Activated T-helper 17 cell treated with anti-CD3 and anti-CD28 coated beads, Interleukin-2, amount 50 U/mL, for 72 hours (primary cell): ENCODE results near the gene TMEM218. TPM values are rescaled to one million over a fixed set of nuclear protein-coding genes. Genes with fewer than 3 reads are reported as not detected.
A peak's percentile ranks its signal among the peaks of the same experiment; 100 is the strongest.
"Not testable (repeated sequence)": the region's sequence is repeated elsewhere in the genome, so short reads cannot be mapped to it uniquely, and the experiment has no call there.

Experiments used
- ATAC-seq: fragments of 150-1000 bp; cut with Tn5 transposase; replicated peaks from 2 replicates; pipeline ENCODE4 v1.10.0; 2021; ENCODE audit warnings: mild to moderate bottlenecking, moderate library complexity
- H3K27ac Mint-ChIP-seq: one replicate; pipeline ENCODE4 v1.8.0; 2022; ENCODE audit warnings: mixed read lengths
- H3K27me3 Mint-ChIP-seq: one replicate; pipeline ENCODE4 v1.8.0; 2022; ENCODE audit warnings: mixed read lengths
- H3K36me3 Mint-ChIP-seq: one replicate; pipeline ENCODE4 v1.8.0; 2022; ENCODE audit warnings: low read depth, mild to moderate bottlenecking, mixed read lengths
- H3K4me1 Mint-ChIP-seq: one replicate; pipeline ENCODE4 v1.8.0; 2022; ENCODE audit warnings: mixed read lengths
- H3K4me3 Mint-ChIP-seq: one replicate; pipeline ENCODE4 v1.8.0; 2022; ENCODE audit warnings: mild to moderate bottlenecking, mixed read lengths
- H3K9me3 Mint-ChIP-seq: one replicate; pipeline ENCODE4 v1.8.0; 2022; ENCODE audit warnings: mixed read lengths
- total RNA-seq, 2 donors: library from RNA; stranded (reverse); gene quantifications; one replicate each; pipeline ENCODE4 v1.2.3, GENCODE V29; 2022

Gene TMEM218
- total RNA-seq, 2 donors from 2014 or later, result 11.3 to 14.2 TPM

DNA sequence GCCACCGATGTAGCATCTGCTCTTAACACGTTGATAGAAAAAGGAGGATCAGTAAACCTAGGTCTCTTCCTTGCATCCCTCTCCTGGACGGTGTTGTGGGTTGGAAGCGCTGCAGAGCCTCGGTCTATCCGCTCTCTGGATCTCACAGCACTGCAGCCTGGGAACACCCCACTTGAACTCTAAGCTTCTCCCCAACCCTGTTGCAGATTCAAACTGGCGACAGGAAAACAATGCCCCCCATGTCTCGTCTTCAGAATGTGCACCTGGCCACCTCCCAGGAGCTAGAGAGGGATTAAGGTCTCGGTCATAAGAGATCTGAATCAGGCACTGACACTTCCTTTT is 454 bp downstream of the TMEM218 start:
- H3K36me3 Mint-ChIP-seq, result peaks cover 8% of the 10 kb centered on the region
- H3K27me3 Mint-ChIP-seq, result no peaks in the 10 kb centered on the region
- peak overlapping the region; percentile 99 for H3K27ac Mint-ChIP-seq
- peaks cover 5% of the 10 kb centered on the region for H3K9me3 Mint-ChIP-seq
- peaks cover 9% of the 10 kb centered on the region for H3K4me1 Mint-ChIP-seq
- peak overlapping the region; percentile 99 for H3K4me3 Mint-ChIP-seq
- ATAC-seq, result no peak

DNA sequence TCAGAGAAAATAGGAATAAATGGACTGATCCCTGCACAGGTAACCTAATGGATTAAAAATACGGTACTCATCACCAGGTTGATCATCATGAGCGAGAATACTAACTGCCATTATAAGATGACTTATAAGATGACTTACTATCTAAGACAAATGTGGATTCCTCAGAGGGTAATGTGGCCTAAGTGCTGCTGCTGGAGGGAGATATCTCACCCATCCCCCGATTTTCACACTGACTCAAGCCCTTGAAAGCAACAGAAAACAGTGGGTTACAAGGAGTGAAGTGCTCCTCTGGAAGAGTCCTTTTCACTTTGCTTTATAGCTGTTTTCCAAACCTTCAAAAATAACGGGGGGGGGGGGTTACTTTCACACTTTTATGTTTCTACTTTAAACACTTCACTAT is 920 bp downstream of the TMEM218 start:
- peaks cover 8% of the 10 kb centered on the region for H3K36me3 Mint-ChIP-seq
- peak overlapping the region; percentile 99 for H3K4me3 Mint-ChIP-seq

GRCh38 chr11:125108469-125108868 is 3.0 kb downstream of the TMEM218 start:
- peaks cover 15% of the 10 kb centered on the region for H3K4me1 Mint-ChIP-seq
- H3K36me3 Mint-ChIP-seq, result peaks cover 8% of the 10 kb centered on the region
- no peak overlapping the region for H3K27ac Mint-ChIP-seq
- H3K4me3 Mint-ChIP-seq, result no peak overlapping the region
- H3K9me3 Mint-ChIP-seq, result peaks cover 5% of the 10 kb centered on the region
- ATAC-seq, result no peak
- H3K27me3 Mint-ChIP-seq, result no peaks in the 10 kb centered on the region

More for the DNA sequence above, 920 bp downstream of the TMEM218 start:
- no peaks in the 10 kb centered on the region for H3K27me3 Mint-ChIP-seq
- H3K4me1 Mint-ChIP-seq, result peaks cover 11% of the 10 kb centered on the region
- no peak for ATAC-seq
- peaks cover 5% of the 10 kb centered on the region for H3K9me3 Mint-ChIP-seq
- peak overlapping the region; percentile 99 for H3K27ac Mint-ChIP-seq

GRCh38 chr11:125105926-125106325 is 5.5 kb downstream of the TMEM218 start:
- Mint-ChIP-seq H3K27me3 (no peaks in the 10 kb centered on the region), H3K36me3 (peaks cover 12% of the 10 kb centered on the region), H3K9me3 (no peaks in the 10 kb centered on the region), H3K27ac (no peak overlapping the region), H3K4me3 (no peak overlapping the region), H3K4me1 (peaks cover 8% of the 10 kb centered on the region)
- ATAC-seq, result no peak

- Mint-ChIP-seq H3K9me3 (no peaks in the 10 kb centered on the region), H3K4me1 (peaks cover 6% of the 10 kb centered on the region), H3K27ac (no peak overlapping the region), H3K4me3 (no peak overlapping the region), H3K36me3 (peaks cover 33% of the 10 kb centered on the region), H3K27me3 (no peaks in the 10 kb centered on the region)
- ATAC-seq, result no peak
Measured at GRCh38 chr11:125102510-125102909, 8.9 kb downstream of the TMEM218 start.

- no peaks in the 10 kb centered on the region for H3K9me3 Mint-ChIP-seq
- no peaks in the 10 kb centered on the region for H3K27me3 Mint-ChIP-seq
- H3K4me3 Mint-ChIP-seq, result no peak overlapping the region
- peaks cover 36% of the 10 kb centered on the region for H3K36me3 Mint-ChIP-seq
- H3K27ac Mint-ChIP-seq, result no peak overlapping the region
- H3K4me1 Mint-ChIP-seq, result peaks cover 6% of the 10 kb centered on the region
- no peak for ATAC-seq
Measured at GRCh38 chr11:125102025-125102424, 9.4 kb downstream of the TMEM218 start.

- no peak overlapping the region for H3K4me3 Mint-ChIP-seq
- H3K9me3 Mint-ChIP-seq, result no peaks in the 10 kb centered on the region
- no peak for ATAC-seq
- peaks cover 6% of the 10 kb centered on the region for H3K4me1 Mint-ChIP-seq
- no peaks in the 10 kb centered on the region for H3K27me3 Mint-ChIP-seq
- peaks cover 40% of the 10 kb centered on the region for H3K36me3 Mint-ChIP-seq
- no peak overlapping the region for H3K27ac Mint-ChIP-seq
Measured at GRCh38 chr11:125101596-125101995, 9.8 kb downstream of the TMEM218 start.

- no peaks in the 10 kb centered on the region for H3K27me3 Mint-ChIP-seq
- H3K9me3 Mint-ChIP-seq, result no peaks in the 10 kb centered on the region
- no peak for ATAC-seq
- H3K4me1 Mint-ChIP-seq, result peaks cover under 1% of the 10 kb centered on the region
- H3K27ac Mint-ChIP-seq, result no peak overlapping the region
- H3K4me3 Mint-ChIP-seq, result no peak overlapping the region
- peaks cover 54% of the 10 kb centered on the region for H3K36me3 Mint-ChIP-seq
Measured at GRCh38 chr11:125100136-125100535, 11.3 kb downstream of the TMEM218 start.

GRCh38 chr11:125094731-125095130 is 16.7 kb downstream of the TMEM218 start:
- H3K36me3 Mint-ChIP-seq, result peaks cover 32% of the 10 kb centered on the region
- H3K27ac Mint-ChIP-seq, result no peak overlapping the region
- H3K9me3 Mint-ChIP-seq, result no peaks in the 10 kb centered on the region
- ATAC-seq, result no peak
- H3K4me1 Mint-ChIP-seq, result no peaks in the 10 kb centered on the region
- H3K4me3 Mint-ChIP-seq, result no peak overlapping the region
- no peaks in the 10 kb centered on the region for H3K27me3 Mint-ChIP-seq

DNA sequence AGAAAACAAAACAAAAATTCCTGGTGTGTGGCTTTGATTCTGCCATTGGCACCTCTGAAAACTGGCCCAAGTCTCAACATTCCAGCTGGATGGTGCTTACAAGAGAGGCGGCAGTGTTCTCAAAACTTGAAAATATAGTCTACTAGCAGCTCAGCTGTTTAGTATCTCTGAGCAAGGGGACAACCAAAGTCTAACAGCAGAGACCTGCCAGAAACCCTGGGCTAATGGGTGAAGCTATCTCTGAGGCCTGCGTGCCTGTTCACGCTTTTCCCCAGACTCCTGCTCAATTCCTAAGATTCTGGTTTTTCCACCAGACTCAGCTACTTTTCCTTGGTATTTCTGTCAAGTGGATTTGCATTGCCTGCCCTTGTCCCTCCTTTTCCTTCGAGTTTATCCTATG is 17.9 kb downstream of the TMEM218 start:
- Mint-ChIP-seq H3K27ac (no peak overlapping the region), H3K36me3 (peaks cover 25% of the 10 kb centered on the region), H3K4me1 (no peaks in the 10 kb centered on the region), H3K4me3 (no peak overlapping the region), H3K9me3 (no peaks in the 10 kb centered on the region), H3K27me3 (no peaks in the 10 kb centered on the region)
- no peak for ATAC-seq

GRCh38 chr11:125092669-125093068 is 18.8 kb downstream of the TMEM218 start:
- Mint-ChIP-seq H3K27ac (peak overlapping the region; percentile 74), H3K36me3 (peaks cover 24% of the 10 kb centered on the region), H3K4me1 (no peaks in the 10 kb centered on the region), H3K4me3 (no peak overlapping the region), H3K9me3 (no peaks in the 10 kb centered on the region), H3K27me3 (no peaks in the 10 kb centered on the region)
- ATAC-seq, result no peak

- H3K36me3 Mint-ChIP-seq, result peaks cover 19% of the 10 kb centered on the region
- no peaks in the 10 kb centered on the region for H3K4me1 Mint-ChIP-seq
- H3K27ac Mint-ChIP-seq, result peak overlapping the region; percentile 74
- H3K9me3 Mint-ChIP-seq, result no peaks in the 10 kb centered on the region
- ATAC-seq, result no peak
- H3K4me3 Mint-ChIP-seq, result no peak overlapping the region
- H3K27me3 Mint-ChIP-seq, result no peaks in the 10 kb centered on the region
Measured at GRCh38 chr11:125091877-125092664, 19.4 kb downstream of the TMEM218 start.

DNA sequence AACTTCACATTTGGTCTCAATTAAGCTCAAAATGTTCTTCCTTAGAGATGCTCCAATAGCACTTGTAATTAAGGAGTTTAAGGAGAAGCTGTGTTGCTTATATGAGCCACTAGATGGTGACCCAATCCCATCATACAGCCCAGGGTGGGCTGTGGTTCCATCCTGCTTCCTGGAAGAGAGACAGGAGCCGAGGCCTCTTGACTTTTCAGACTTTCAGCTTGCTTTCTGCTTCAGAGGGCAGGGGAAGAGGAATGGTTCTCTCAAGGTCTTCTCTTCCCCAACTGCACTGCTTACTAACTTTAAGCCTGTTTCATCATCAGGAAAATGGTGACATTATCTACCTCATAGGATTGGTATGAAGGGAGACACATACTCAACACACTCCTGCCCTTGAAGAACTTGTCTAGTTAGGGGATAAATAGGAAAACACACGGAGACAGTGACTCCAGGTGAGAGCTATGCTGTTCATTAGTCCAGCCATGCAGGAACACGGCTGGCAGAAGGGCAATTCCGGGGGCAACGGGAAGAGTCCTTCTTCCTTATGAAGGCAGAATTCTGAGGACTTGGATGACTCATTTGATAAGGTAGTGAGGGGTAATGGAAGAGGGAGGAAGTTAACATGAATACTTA is 20.1 kb downstream of the TMEM218 start:
- H3K9me3 Mint-ChIP-seq, result no peaks in the 10 kb centered on the region
- peaks cover 14% of the 10 kb centered on the region for H3K36me3 Mint-ChIP-seq
- H3K27me3 Mint-ChIP-seq, result no peaks in the 10 kb centered on the region
- H3K4me3 Mint-ChIP-seq, result no peak overlapping the region
- no peaks in the 10 kb centered on the region for H3K4me1 Mint-ChIP-seq
- ATAC-seq, result no peak
- H3K27ac Mint-ChIP-seq, result no peak overlapping the region

DNA sequence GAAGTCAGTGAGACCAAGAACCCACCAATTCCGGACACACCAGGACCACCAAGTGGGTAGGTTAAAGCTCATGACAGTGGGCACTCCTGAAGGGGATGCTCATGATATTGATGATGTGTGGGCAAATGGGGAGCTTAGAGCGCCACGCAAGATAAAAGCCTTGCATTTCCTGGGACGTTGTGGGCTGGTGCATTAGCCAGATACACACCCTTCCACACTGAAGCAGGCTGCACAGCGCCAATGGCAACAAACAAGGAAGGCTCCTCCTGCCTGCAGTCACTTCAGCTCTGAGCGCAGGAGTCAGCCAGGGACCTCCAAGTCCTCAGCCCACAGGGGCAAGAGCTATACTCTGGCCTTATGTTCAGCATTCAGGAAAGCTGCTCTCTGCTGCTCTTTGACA is 20.6 kb downstream of the TMEM218 start:
- peaks cover 8% of the 10 kb centered on the region for H3K36me3 Mint-ChIP-seq
- ATAC-seq, result no peak
- no peaks in the 10 kb centered on the region for H3K27me3 Mint-ChIP-seq
- no peaks in the 10 kb centered on the region for H3K4me1 Mint-ChIP-seq
- H3K27ac Mint-ChIP-seq, result no peak overlapping the region
- H3K4me3 Mint-ChIP-seq, result no peak overlapping the region
- H3K9me3 Mint-ChIP-seq, result no peaks in the 10 kb centered on the region

DNA sequence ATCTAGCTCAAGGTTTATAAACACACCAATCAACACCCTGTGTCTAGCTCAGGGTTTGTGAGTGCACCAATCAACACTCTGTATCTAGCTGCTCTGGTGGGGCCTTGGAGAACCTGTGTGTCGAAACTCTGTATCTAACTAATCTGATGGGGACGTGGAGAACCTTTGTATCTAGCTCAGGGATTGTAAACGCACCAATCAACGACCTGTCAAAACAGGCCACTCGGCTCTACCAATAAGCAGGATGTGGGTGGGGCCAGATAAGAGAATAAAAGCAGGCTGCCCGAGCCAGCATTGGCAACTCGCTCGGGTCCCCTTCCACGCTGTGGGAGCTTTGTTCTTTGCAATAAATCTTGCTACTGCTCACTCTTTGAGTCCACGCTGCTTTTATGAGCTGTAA is 21.3 kb downstream of the TMEM218 start:
- H3K27me3 Mint-ChIP-seq, ATAC-seq, H3K4me1 Mint-ChIP-seq, H3K9me3 Mint-ChIP-seq, H3K36me3 Mint-ChIP-seq, H3K27ac Mint-ChIP-seq, H3K4me3 Mint-ChIP-seq: not testable (repeated sequence)
